CD8-positive, alpha-beta memory T cell (primary cell): ENCODE measurements around the gene EFNA5. TPM values are rescaled to one million over a fixed set of nuclear protein-coding genes. Genes with fewer than 3 reads are reported as not detected.

Source experiments
- CTCF ChIA-PET: fragments of 350-600 bp; sonication (Branson Sonifier 250); formaldehyde crosslinking; loops from one replicate; lab custom pipeline; 2021; ENCODE audit warnings: antibody characterized with exemption; lab: Charles Lee
- POLR2A ChIA-PET: fragments of 350-600 bp; sonication (Branson Sonifier 250); formaldehyde crosslinking; loops from one replicate; lab custom pipeline; 2021; ENCODE audit warnings: antibody characterized with exemption; lab: Charles Lee
- DNase-seq, 5 donors: peaks; one replicate each; pipeline versions ENCODE4 v3.0.0 to v3.0.0-alpha.2; 2020 to 2022; ENCODE audit warnings: mixed read lengths in 1 of 5
- H3K27ac ChIP-seq: one replicate; pipeline ENCODE4 v1.7.0; 2013; ENCODE audit warnings: low read depth, mild to moderate bottlenecking, low read length, moderate library complexity
- H3K27me3 ChIP-seq: 2 replicates; pipeline ENCODE4 v1.7.0; 2013; ENCODE audit warnings: low read length, mild to moderate bottlenecking; ENCODE audit not compliant: insufficient read depth, poor library complexity, severe bottlenecking
- H3K36me3 ChIP-seq: 2 replicates; pipeline ENCODE4 v1.7.0; 2013; ENCODE audit warnings: mild to moderate bottlenecking, low read length, moderate library complexity; ENCODE audit not compliant: insufficient read depth
- H3K4me1 ChIP-seq: 2 replicates; pipeline ENCODE4 v1.7.0; 2013; ENCODE audit warnings: mild to moderate bottlenecking, low read length, moderate library complexity; ENCODE audit not compliant: insufficient read depth
- H3K4me3 ChIP-seq: 2 replicates; pipeline ENCODE4 v1.7.0; 2013; ENCODE audit warnings: mild to moderate bottlenecking, low read length
- H3K9me3 ChIP-seq: 2 replicates; pipeline ENCODE4 v1.7.0; 2013; ENCODE audit warnings: mild to moderate bottlenecking, low read length
- H3K27ac Mint-ChIP-seq, 8 donors: one replicate each; pipeline ENCODE4 v1.8.0; 2020 to 2021; ENCODE audit warnings: mixed read lengths in 8 of 8, mild to moderate bottlenecking in 6 of 8, inconsistent platforms in 3 of 8, moderate library complexity in 3 of 8
- H3K27me3 Mint-ChIP-seq, 2 donors: one replicate each; pipeline ENCODE4 v1.8.0; 2020 to 2021; ENCODE audit warnings: mixed read lengths in 2 of 2, mild to moderate bottlenecking in 1 of 2, moderate library complexity in 1 of 2
- H3K36me3 Mint-ChIP-seq, 3 donors: one replicate each; pipeline ENCODE4 v1.8.0; 2020 to 2021; ENCODE audit warnings: mixed read lengths in 3 of 3, inconsistent platforms in 1 of 3, mild to moderate bottlenecking in 1 of 3
- H3K4me1 Mint-ChIP-seq, 3 donors: one replicate each; pipeline ENCODE4 v1.8.0; 2020 to 2021; ENCODE audit warnings: mixed read lengths in 3 of 3, inconsistent platforms in 1 of 3, mild to moderate bottlenecking in 1 of 3
- H3K4me3 Mint-ChIP-seq, 7 donors: one replicate each; pipeline ENCODE4 v1.8.0; 2020 to 2021; ENCODE audit warnings: mixed read lengths in 7 of 7, mild to moderate bottlenecking in 6 of 7, moderate library complexity in 4 of 7, inconsistent platforms in 2 of 7
- H3K9me3 Mint-ChIP-seq, 5 donors: one replicate each; pipeline ENCODE4 v1.8.0; 2020 to 2022; ENCODE audit warnings: mixed read lengths in 5 of 5, mild to moderate bottlenecking in 3 of 5, moderate library complexity in 2 of 5, inconsistent platforms in 1 of 5
- polyA plus RNA-seq: library from polyadenylated mRNA; unstranded; fragments of 300-500 nt; fragmentation: Illumina TruSeq; gene quantifications from one replicate; pipeline ENCODE4 v1.2.3, GENCODE V29; 2021
- total RNA-seq, 2 experiments: library from RNA; stranded (reverse); gene quantifications; one replicate each; pipeline ENCODE4 v1.2.3, GENCODE V29; 2021

The EFNA5 gene
- total and polyA plus RNA-seq, 3 experiments from 2014 or later: 0.21 TPM; not detected in 2

- H3K27ac ChIP-seq: no peak overlapping the region
- Mint-ChIP-seq H3K36me3 (no peaks in the 10 kb centered on the region), H3K4me1 (no peaks in the 10 kb centered on the region), H3K27me3 (peaks cover 9 to 51% of the 10 kb centered on the region in 2 donors), H3K4me3 (no peak overlapping the region), H3K27ac (no peak overlapping the region), H3K9me3 (no peaks in the 10 kb centered on the region)
- no peaks in the 10 kb centered on the region for H3K27me3 ChIP-seq
- CTCF ChIA-PET: no interaction called here
- DNase-seq: no peak
- H3K4me3 ChIP-seq: no peak overlapping the region
- no peaks in the 10 kb centered on the region for H3K4me1 ChIP-seq
- H3K9me3 ChIP-seq: no peaks in the 10 kb centered on the region
- H3K36me3 ChIP-seq: no peaks in the 10 kb centered on the region
- POLR2A ChIA-PET: no interaction called here
These were observed 9.4 kb upstream of the EFNA5 start for GRCh38 chr5:107680099-107680498.

- Mint-ChIP-seq H3K27me3 (peaks cover 27 to 60% of the 10 kb centered on the region in 2 donors), H3K9me3 (no peaks in the 10 kb centered on the region), H3K36me3 (no peaks in the 10 kb centered on the region), H3K4me1 (peaks cover 14 to 20% (median 19%) of the 10 kb centered on the region in 3 donors), H3K27ac (no peak overlapping the region), H3K4me3 (no peak overlapping the region)
- H3K9me3 ChIP-seq: no peaks in the 10 kb centered on the region
- peaks cover 15% of the 10 kb centered on the region for H3K4me1 ChIP-seq
- H3K4me3 ChIP-seq: no peak overlapping the region
- CTCF ChIA-PET: no interaction called here
- POLR2A ChIA-PET: no interaction called here
- no peak overlapping the region for H3K27ac ChIP-seq
- peaks cover 26% of the 10 kb centered on the region for H3K27me3 ChIP-seq
- no peaks in the 10 kb centered on the region for H3K36me3 ChIP-seq
- no peak for DNase-seq
These were observed 6.0 kb upstream of the EFNA5 start for GRCh38 chr5:107676702-107677101.

GRCh38 chr5:107675201-107675600 lies 4.5 kb upstream of the EFNA5 start:
- Mint-ChIP-seq H3K27me3 (peaks cover 37 to 67% of the 10 kb centered on the region in 2 donors), H3K36me3 (no peaks in the 10 kb centered on the region), H3K27ac (no peak overlapping the region), H3K9me3 (no peaks in the 10 kb centered on the region), H3K4me3 (no peak overlapping the region), H3K4me1 (peaks cover 25 to 33% (median 26%) of the 10 kb centered on the region in 3 donors)
- CTCF ChIA-PET: no interaction called here
- H3K9me3 ChIP-seq: no peaks in the 10 kb centered on the region
- H3K36me3 ChIP-seq: no peaks in the 10 kb centered on the region
- DNase-seq: no peak
- H3K4me1 ChIP-seq: peaks cover 18% of the 10 kb centered on the region
- H3K27ac ChIP-seq: no peak overlapping the region
- H3K4me3 ChIP-seq: no peak overlapping the region
- peaks cover 30% of the 10 kb centered on the region for H3K27me3 ChIP-seq
- POLR2A ChIA-PET: no interaction called here

- Mint-ChIP-seq H3K27ac (no peak overlapping the region), H3K4me1 (peaks cover 25 to 35% (median 26%) of the 10 kb centered on the region in 3 donors), H3K9me3 (no peaks in the 10 kb centered on the region), H3K27me3 (peaks cover 37 to 64% of the 10 kb centered on the region in 2 donors), H3K36me3 (no peaks in the 10 kb centered on the region), H3K4me3 (peak overlapping the region in 1 of 7 donors; percentile 1)
- POLR2A ChIA-PET: no interaction called here
- peaks cover 30% of the 10 kb centered on the region for H3K27me3 ChIP-seq
- no peaks in the 10 kb centered on the region for H3K36me3 ChIP-seq
- DNase-seq: no peak
- peaks cover 18% of the 10 kb centered on the region for H3K4me1 ChIP-seq
- H3K27ac ChIP-seq: no peak overlapping the region
- no peak overlapping the region for H3K4me3 ChIP-seq
- H3K9me3 ChIP-seq: no peaks in the 10 kb centered on the region
- CTCF ChIA-PET: interaction anchor here (1.2 kb wide), 1 partner anchor 12 kb away, joined by 3 read pairs; no protein-coding TSS in a partner anchor
These were observed 3.9 kb upstream of the EFNA5 start for GRCh38 chr5:107674655-107675054.

- Mint-ChIP-seq H3K4me3 (peak overlapping the region; percentile 62 to 91 (median 79)), H3K4me1 (peaks cover 25 to 43% (median 27%) of the 10 kb centered on the region in 3 donors), H3K27me3 (peaks cover 42 to 70% of the 10 kb centered on the region in 2 donors), H3K9me3 (no peaks in the 10 kb centered on the region), H3K27ac (peak overlapping the region in 3 of 8 donors; percentile 13 to 20 (median 15)), H3K36me3 (no peaks in the 10 kb centered on the region)
- H3K27ac ChIP-seq: no peak overlapping the region
- POLR2A ChIA-PET: no interaction called here
- H3K27me3 ChIP-seq: peaks cover 30% of the 10 kb centered on the region
- H3K9me3 ChIP-seq: no peaks in the 10 kb centered on the region
- H3K36me3 ChIP-seq: no peaks in the 10 kb centered on the region
- H3K4me1 ChIP-seq: peaks cover 18% of the 10 kb centered on the region
- CTCF ChIA-PET: interaction anchor here (1.1 to 1.2 kb wide), 2 partner anchors 10 to 11 kb away, joined by 3 read pairs; no protein-coding TSS in a partner anchor
- DNase-seq: peak in 4 of 5 donors; percentile 41 to 71 (median 58)
- H3K4me3 ChIP-seq: peak overlapping the region; percentile 60
These were observed 2.8 kb upstream of the EFNA5 start for GRCh38 chr5:107673368-107674136.

DNA sequence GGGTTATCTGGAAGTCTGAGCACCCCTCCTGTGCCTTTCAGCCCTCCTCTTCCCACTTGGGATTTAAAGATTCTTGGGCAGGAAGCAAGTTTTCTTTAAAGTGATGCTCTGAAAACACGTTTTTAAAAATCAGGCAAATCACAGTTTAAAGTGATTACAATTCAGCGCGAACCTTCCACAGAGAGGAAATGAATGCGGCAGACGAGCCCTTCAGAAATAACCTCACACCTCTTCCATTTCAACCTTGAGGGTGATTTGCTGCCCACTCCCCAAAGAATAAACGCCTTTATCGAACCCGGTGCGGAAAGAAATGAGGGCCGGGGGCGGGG lies 2.3 kb upstream of the EFNA5 start:
- Histone ChIP-seq H3K36me3 (no peaks in the 10 kb centered on the region), H3K9me3 (no peaks in the 10 kb centered on the region), H3K4me1 (peaks cover 18% of the 10 kb centered on the region), H3K27ac (no peak overlapping the region), H3K4me3 (peak overlapping the region; percentile 60), H3K27me3 (peaks cover 33% of the 10 kb centered on the region)
- Mint-ChIP-seq H3K4me1 (peaks cover 27 to 46% (median 30%) of the 10 kb centered on the region in 3 donors), H3K27me3 (peaks cover 42 to 75% of the 10 kb centered on the region in 2 donors), H3K4me3 (peak overlapping the region; percentile 62 to 91 (median 79)), H3K27ac (peak overlapping the region in 1 of 8 donors; percentile 27), H3K36me3 (no peaks in the 10 kb centered on the region), H3K9me3 (no peaks in the 10 kb centered on the region)
- no peak for DNase-seq
- POLR2A ChIA-PET: no interaction called here
- CTCF ChIA-PET: interaction anchor here (1.1 kb wide), 1 partner anchor 9 kb away, joined by 3 read pairs; no protein-coding TSS in a partner anchor

DNA sequence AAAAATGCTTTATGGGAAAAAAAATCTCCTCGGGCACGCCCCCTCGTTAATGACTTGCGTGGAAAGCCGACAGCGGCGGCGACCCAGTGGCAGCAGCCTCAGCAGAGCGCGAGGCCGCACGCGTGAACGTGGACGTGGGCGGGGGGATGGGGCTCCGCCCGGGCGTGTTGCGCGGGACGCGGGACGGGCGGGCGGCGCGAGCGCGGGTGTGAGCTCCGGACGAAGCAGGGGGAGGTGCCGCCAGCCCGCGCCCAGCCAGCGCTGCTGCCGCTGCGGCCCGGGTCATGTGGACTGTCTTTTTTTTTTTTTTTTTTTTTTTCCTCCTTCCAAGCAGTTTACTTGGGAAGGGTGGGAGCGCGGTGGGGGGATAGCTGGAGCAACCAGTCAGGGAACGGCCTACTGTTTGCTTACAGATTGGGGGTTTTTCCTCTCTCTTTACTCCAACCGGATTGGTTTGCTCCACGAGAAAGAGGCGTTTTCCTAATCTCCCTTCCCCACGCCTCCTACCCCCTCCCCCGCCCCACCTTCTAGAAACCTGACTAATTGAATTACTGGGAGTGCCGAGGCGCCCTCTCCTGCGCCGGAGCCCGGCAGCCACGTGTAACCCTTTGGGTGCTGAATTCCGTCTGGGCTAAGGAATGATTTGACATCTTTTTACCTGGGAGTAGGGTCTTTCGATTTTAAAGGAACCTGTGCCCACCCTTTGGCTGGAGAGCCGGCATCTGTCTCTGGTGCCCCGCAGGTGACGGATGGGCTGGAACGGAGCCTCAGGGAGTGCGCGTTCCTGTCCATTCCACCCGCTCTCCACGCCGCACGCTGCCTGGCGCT lies 1.7 kb upstream of the EFNA5 start:
- CTCF ChIA-PET: no interaction called here
- Histone ChIP-seq H3K9me3 (no peaks in the 10 kb centered on the region), H3K4me1 (peaks cover 18% of the 10 kb centered on the region), H3K27ac (no peak overlapping the region), H3K4me3 (peak overlapping the region; percentile 60), H3K36me3 (no peaks in the 10 kb centered on the region), H3K27me3 (peaks cover 33% of the 10 kb centered on the region)
- no peaks in the 10 kb centered on the region for H3K36me3 Mint-ChIP-seq
- POLR2A ChIA-PET: no interaction called here
- peaks cover 27 to 46% (median 30%) of the 10 kb centered on the region in 3 donors for H3K4me1 Mint-ChIP-seq
- DNase-seq: peak in 1 of 5 donors; percentile 12
- H3K9me3 Mint-ChIP-seq: no peaks in the 10 kb centered on the region
- H3K27me3 Mint-ChIP-seq: peaks cover 44 to 77% of the 10 kb centered on the region in 2 donors
- H3K27ac Mint-ChIP-seq: peak overlapping the region in 2 of 8 donors; percentile 19 to 27
- H3K4me3 Mint-ChIP-seq: peak overlapping the region; percentile 77 to 91 (median 83)
